ES-I3 (cell line): Measurements from ENCODE around the gene FBN1.

ENCODE experiments used
- H3K36me3 ChIP-seq: 2 replicates; pipeline ENCODE4 v1.6.1; 2013; ENCODE audit warnings: mild to moderate bottlenecking, low read length, control low read depth, moderate library complexity; ENCODE audit not compliant: insufficient read depth
- H3K4me1 ChIP-seq: 2 replicates; pipeline ENCODE4 v1.6.1; 2013; ENCODE audit warnings: mild to moderate bottlenecking, control low read depth, low read length; ENCODE audit not compliant: insufficient read depth
- H3K9ac ChIP-seq: 2 replicates; pipeline ENCODE4 v1.6.1; 2013; ENCODE audit warnings: low read depth, mild to moderate bottlenecking, low read length, moderate library complexity
- H3K9me3 ChIP-seq: 2 replicates; pipeline ENCODE4 v1.6.1; 2013; ENCODE audit warnings: mild to moderate bottlenecking, low read length, moderate library complexity; ENCODE audit not compliant: control insufficient read depth, insufficient read depth

The FBN1 gene

DNA sequence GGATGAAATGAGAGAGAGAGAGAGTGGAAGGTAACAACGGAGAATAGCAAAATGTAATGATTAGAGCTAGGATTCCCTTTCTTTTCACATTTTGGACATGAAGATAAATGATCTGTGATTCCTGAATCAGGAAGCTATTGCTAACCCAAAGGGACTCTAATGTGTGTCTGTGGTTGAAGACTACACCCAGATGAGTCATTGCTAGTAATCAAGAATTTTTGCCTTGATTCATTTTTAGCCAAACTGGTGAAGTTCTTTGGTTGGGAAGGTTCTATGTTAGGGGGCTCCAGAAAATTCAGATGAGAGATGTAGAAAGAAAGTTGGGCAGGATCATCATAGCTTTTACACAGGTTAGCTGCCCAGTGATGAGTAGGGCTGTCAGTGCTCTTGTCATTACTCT, 197.9 kb downstream of the FBN1 start:
- H3K9ac ChIP-seq = no peak overlapping the region
- H3K4me1 ChIP-seq = no peaks in the 10 kb centered on the region
- H3K9me3 ChIP-seq = no peaks in the 10 kb centered on the region
- H3K36me3 ChIP-seq = no peaks in the 10 kb centered on the region

DNA sequence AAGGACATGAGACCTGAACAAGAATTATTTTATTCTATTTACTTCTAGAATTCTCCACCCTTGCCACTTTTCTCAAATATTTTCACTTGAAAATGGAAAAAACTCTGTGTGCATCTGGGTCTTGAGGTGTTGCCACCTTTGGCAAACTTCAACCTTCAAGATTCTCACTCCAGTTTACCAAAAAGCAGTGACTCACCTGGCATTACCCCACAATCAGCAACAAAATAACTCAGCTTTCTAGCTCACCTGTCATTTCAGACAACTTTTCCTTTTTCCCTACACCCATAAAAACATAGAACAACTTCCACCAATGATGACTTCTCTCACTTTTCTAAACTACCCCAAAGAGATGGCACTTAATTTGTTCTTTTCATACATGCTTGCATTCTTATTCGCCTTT, 198.5 kb downstream of the FBN1 start:
- no peak overlapping the region for H3K9ac ChIP-seq
- no peaks in the 10 kb centered on the region for H3K36me3 ChIP-seq
- H3K9me3 ChIP-seq = no peaks in the 10 kb centered on the region
- H3K4me1 ChIP-seq = no peaks in the 10 kb centered on the region

DNA sequence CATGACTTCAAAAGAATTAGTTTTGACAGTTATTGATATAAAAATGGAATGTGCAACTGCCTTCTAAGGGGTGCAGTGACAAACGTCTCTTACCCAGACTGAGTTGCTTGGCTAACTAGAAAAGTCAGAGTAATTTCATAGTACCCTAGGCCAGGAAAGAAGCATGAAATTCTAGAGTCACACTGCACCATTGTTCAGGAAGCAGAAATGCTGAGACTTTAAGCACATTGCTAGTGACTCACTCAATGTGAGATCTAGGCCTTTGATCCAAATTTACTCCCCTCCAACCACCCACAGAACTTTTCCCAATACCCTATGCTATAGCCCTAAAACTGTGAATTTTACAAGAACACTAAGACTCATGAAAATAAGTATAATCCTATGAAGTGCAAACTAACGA, 203.5 kb downstream of the FBN1 start:
- Histone ChIP-seq H3K9ac (no peak overlapping the region), H3K4me1 (peaks cover 11% of the 10 kb centered on the region), H3K9me3 (no peaks in the 10 kb centered on the region), H3K36me3 (no peaks in the 10 kb centered on the region)

DNA sequence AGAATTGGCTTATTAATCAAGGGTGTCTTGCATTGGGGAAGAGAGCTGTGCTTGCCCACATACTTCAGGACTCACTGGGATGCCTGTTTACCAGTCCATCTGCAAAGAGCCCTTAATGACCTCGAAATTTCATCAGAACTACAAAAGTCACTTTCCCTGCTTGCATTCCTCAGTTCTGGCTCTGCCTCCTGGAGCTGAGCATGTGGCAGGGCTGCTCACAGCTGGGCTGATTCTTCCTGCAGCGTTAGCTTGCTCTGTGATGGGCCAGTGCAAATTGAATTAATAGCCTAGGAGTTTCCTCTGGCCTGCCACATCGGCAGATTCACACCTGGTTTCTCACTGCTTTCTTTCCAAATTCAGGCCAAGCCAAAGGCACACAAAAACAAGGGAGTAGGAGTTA, 205.4 kb downstream of the FBN1 start:
- no peak overlapping the region for H3K9ac ChIP-seq

DNA sequence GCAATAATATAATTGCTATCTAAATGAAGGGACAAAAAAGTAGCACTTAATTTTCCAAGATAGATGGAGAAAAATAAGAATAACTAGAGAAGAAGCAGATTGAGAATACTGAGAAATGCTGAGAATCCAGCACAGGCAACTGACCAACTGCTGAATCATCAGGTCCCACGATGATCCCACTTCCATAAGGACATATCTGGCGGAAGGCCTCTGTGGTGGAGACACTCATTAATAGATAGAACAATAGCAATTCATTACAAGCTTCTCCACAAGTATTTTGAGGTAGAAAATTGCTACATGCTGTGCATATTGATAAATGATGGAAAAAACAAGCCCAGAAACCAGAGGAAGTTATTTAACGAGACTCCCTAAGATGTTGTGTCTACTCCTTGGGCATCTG, 208.3 kb downstream of the FBN1 start:
- Histone ChIP-seq H3K4me1 (peaks cover 11% of the 10 kb centered on the region), H3K36me3 (no peaks in the 10 kb centered on the region), H3K9me3 (no peaks in the 10 kb centered on the region), H3K9ac (no peak overlapping the region)

More for the DNA sequence above, 205.4 kb downstream of the FBN1 start:
- Histone ChIP-seq H3K4me1 (peaks cover 11% of the 10 kb centered on the region), H3K9me3 (no peaks in the 10 kb centered on the region), H3K36me3 (no peaks in the 10 kb centered on the region)

DNA sequence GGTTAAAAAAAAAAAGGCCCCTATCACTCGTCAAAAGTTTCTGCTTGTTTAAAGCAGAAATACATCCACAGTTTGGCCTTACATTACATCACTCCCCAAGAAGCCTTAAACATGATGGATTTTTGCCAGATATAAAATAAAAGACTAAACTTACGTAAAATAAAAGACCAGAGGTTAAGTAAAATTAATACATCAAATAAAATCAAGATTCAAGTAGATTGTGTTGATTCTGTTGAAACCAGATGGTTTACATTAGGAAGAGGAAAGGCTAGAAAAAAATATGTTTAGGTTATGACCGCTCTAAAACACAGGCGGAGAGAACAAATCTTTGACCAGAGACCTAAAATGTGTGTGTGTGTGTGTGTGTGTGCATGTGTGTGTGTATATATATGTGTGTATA, 210.2 kb downstream of the FBN1 start:
- Histone ChIP-seq H3K9me3 (no peaks in the 10 kb centered on the region), H3K36me3 (no peaks in the 10 kb centered on the region), H3K4me1 (peaks cover 9% of the 10 kb centered on the region), H3K9ac (no peak overlapping the region)

DNA sequence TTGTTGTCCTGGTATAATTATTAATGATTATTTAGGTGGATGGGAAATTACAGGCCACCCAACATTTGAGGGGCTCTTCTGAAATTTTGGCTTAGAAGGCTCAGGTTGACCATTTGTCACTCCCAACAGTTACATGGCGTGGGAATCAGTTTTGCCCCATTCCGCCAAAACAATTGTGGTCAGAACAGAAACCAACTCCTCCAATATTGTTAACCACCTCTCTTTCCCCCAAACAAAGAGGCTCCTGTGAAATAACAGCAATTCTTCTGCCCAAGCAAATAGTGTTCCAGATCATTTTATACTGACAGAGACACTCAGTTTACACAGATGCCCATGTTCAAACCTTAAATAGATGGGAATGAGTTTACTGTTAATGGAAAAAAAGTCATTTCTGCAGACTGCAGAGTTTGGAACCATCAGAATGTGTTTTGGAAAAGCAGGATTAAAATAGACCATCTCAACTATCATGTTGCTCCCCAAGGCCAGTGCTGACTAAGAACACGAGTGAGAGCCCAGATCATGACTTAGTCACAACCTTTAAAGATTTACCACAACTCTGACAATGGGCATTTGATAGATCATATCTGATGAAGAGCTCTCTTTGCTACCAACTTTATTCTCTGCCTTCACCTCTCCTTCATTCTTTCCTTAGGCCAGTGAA, 212.2 kb downstream of the FBN1 start:
- Histone ChIP-seq H3K36me3 (no peaks in the 10 kb centered on the region), H3K9me3 (no peaks in the 10 kb centered on the region), H3K9ac (no peak overlapping the region), H3K4me1 (peaks cover 1% of the 10 kb centered on the region; the same call in 1 of the 2 replicates)

DNA sequence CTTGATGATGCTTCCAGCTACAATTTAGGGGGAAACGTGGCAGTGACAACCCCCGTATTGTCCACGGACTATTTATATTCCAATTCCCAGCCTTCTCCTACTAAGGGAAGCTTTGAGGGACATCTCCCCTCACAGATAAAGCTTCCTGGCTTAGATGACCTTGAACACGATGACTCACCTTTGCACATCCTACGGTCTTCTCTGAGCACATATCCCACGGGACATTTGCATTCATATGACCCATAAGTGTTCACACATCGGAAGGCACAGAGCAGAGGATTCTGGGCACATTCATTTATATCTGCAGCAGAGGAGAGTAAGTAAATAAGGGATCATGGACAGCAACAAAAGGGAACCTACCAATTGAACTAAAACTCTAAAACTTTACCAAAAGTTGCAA, 212.8 kb downstream of the FBN1 start:
- H3K36me3 ChIP-seq = no peaks in the 10 kb centered on the region
- no peaks in the 10 kb centered on the region for H3K9me3 ChIP-seq
- H3K9ac ChIP-seq = no peak overlapping the region
- H3K4me1 ChIP-seq = peaks cover 8% of the 10 kb centered on the region

DNA sequence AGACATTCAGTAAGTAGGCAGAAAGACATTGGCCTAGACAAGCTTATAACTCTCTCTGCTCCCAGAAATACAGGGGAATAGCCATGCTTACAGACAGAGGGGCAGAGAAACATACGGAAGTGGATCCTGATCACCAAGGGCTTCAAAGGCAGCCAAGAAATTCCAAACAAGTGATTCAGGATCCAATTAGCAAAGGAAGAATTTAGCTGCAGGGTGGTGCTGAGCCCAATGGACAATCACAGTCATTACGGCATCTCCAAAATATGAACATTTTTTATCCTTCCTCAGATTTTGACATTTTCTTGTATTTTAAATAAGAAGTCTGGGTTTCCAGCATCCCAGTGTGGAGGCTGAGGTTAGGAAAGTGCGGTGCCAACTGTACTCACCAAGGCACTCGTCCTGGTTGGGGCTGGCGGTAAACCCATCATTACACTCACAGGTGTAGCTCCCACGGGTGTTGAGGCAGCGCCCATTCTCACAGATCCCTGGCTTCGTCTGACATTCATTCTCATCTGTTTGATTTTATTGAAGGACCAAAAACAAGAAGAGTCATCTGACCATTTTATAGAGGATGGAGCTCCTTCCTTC, 217.5 kb downstream of the FBN1 start:
- Histone ChIP-seq H3K4me1 (peaks cover 17% of the 10 kb centered on the region), H3K36me3 (no peaks in the 10 kb centered on the region), H3K9me3 (no peaks in the 10 kb centered on the region), H3K9ac (no peak overlapping the region)

DNA sequence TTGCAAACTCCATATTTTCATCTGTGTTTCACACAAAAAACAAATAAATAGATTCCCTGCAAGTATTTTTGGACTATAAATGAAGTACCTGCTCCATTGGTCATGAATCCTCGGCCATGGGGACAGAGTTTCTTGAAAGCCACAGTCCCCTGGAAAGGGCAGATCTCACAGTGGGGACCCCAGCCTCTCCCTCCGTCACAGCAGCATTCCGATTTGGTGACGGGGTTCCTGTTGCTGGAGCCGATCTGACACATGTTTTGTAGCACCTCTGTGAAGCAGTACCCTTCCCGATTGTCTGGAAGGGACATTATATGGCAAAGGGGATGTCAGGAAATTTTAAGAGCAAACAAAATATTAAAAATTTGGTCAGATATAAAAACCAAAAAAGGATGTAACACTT, 218.0 kb downstream of the FBN1 start:
- H3K9ac ChIP-seq = no peak overlapping the region
- no peaks in the 10 kb centered on the region for H3K36me3 ChIP-seq
- H3K4me1 ChIP-seq = peaks cover 17% of the 10 kb centered on the region
- no peaks in the 10 kb centered on the region for H3K9me3 ChIP-seq

DNA sequence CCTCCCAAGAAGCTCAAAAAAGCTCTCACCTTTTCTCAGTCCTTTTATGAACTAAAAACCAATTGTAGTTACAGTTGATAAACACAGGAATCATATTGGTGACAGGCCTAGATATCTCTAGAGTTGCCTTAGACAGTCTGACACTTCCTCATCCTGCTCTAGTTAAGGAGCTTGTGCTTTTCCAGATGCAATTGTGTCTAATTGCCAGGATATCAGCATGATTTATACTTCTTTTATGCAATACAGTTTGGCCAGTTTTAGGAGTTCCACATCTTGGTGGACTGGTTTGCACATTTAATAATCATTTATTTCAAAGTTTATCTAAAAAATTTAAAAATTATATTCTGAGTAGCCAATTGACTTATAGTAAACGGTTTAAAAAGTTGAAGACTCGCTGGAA, 218.6 kb downstream of the FBN1 start:
- H3K9ac ChIP-seq = no peak overlapping the region

DNA sequence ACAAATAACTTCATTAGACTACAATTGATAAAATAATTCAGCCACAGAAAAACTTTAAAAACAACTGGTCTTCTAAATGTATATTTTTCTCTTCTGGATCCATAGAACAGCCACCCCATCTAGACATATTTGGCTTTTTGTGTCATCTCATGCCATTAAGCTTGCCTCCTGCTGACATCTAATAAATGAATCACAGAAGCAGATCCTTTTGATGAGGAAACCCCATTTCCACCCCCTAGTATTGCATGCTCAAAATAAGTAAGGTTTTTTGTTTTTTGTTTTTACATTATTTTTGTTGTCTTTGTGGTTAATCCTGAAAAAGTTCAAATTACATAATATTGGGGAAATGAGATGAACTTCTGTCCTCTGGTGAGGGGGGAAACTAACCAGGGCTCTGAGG, 219.5 kb downstream of the FBN1 start:
- no peaks in the 10 kb centered on the region for H3K9me3 ChIP-seq
- no peak overlapping the region for H3K9ac ChIP-seq
- H3K4me1 ChIP-seq = peaks cover 17% of the 10 kb centered on the region
- H3K36me3 ChIP-seq = no peaks in the 10 kb centered on the region

More for the DNA sequence above, 218.6 kb downstream of the FBN1 start:
- Histone ChIP-seq H3K36me3 (no peaks in the 10 kb centered on the region), H3K4me1 (peaks cover 17% of the 10 kb centered on the region), H3K9me3 (no peaks in the 10 kb centered on the region)

DNA sequence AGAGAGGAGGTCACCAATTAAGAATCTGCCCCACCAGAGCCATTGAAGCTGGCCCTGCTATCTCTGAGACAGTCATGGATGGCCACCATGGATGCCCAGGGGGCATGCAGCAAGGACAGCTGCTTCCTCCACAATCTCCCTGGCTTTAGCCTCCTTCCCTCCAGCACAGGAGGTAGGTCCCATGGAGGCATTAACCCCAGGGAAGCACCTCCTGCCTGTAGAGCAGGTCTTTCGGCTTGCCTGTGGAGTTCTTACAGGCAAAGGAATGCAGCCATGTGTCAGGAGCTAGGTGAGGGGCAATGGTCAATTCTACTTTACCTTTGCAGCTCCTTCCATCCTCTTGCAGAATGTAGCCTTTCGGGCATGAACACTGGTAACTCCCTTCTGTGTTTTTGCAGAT, 220.5 kb downstream of the FBN1 start:
- Histone ChIP-seq H3K4me1 (peaks cover 17% of the 10 kb centered on the region), H3K36me3 (no peaks in the 10 kb centered on the region), H3K9ac (no peak overlapping the region), H3K9me3 (no peaks in the 10 kb centered on the region)

DNA sequence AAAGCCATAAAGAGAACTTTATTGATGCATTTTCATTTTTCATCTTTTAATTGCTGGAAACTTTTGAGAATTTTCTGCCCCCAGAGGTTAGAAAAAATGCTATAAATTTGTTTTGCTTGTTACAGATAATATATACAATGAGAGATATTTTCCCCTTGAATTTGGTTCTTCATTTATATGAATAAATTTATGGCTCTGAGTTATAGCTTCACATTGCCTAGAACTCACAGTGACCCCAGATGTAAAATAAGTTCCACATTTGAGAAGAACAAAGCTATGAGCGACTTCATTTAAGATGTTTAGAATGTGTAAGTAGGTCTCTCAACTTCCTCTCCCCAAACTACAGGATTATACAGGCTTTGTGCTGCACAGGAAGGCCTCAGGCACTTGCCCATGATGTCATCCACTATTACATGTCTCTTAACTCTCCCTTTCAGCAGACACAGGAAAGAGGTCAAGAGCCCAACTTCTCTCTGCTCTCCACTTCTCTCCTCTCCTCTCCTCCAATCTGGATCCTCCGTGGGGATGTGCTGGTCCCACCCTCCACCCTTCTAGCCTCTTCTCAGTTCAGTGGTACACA, 221.5 kb downstream of the FBN1 start:
- Histone ChIP-seq H3K9me3 (no peaks in the 10 kb centered on the region), H3K36me3 (no peaks in the 10 kb centered on the region), H3K9ac (no peak overlapping the region), H3K4me1 (peaks cover 17% of the 10 kb centered on the region)

DNA sequence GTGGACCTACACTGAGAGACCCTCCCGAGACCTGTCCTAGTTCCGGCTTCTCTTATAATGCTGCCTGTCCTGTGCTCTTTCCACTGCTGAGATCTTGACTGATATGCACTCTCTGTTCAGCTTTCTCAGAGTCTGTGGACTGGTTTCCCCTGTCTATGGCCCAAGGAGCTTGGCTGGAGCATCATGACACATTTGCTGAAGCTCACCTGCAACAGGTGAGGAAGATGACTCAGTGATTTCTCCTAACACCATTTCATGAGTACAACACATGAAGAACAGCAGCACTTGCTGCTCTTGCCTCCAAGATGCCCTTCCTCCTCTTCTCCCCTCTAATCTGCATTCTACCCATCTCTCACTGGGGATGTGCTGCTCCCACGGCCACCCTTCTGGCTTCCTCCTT, 222.2 kb downstream of the FBN1 start:
- Histone ChIP-seq H3K9me3 (no peaks in the 10 kb centered on the region), H3K9ac (no peak overlapping the region), H3K4me1 (peaks cover 16% of the 10 kb centered on the region), H3K36me3 (no peaks in the 10 kb centered on the region)
